Measurements from ENCODE around the gene KCNG4. TPM values are rescaled to one million over a fixed set of nuclear protein-coding genes. Genes with fewer than 3 reads are reported as not detected.

The KCNG4 gene
- total RNA-seq, 3 donors from 2014 or later (not counting 1 experiment from before 2014, with no cell fraction given): not detected

DNA sequence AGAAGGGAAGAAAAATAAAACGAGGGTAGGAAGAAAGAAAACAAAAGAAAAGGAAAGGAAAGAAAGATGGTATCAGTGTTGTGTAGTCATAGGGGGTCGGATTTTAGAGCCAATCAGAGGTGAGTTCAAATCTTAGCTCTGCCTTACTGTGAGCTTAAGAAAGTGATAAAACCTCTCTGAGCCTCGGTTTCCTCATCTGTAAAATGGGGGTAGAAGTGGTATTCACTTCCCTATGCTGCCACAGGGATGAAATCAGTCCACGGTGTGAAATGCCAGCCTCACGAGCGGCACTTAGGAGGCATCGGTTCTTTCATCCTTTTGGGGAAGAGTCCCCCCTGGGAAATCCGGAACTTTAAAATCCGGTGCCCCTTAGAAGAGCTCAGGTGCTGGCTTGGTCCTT lies 6.1 kb downstream of the KCNG4 start:
- no peak overlapping the region for H3K4me3 Mint-ChIP-seq
- 80% methylated on average over 9 of the region's 9 CpGs for WGBS (ENCODE audit: insufficient coverage)

DNA sequence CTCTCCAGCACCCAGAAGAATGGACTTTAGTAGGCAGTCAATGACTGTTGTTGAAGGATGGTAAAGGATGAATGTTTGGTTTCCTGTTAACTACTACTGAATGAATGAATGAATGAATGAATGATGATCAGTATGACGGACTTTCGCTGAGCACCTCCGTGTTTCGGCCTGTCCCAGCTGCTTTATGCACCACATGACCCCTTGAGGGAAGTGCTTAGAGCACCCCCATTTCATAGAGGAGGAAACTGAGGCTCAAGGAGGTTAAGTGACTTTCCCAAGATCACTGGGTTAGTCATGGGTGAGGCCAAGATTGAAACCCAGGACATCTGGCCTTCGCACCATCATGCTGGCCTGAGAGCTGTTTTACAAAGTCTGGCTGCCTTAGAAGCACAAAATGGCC lies 6.8 kb downstream of the KCNG4 start:
- TF ChIP-seq, protein P1, sequence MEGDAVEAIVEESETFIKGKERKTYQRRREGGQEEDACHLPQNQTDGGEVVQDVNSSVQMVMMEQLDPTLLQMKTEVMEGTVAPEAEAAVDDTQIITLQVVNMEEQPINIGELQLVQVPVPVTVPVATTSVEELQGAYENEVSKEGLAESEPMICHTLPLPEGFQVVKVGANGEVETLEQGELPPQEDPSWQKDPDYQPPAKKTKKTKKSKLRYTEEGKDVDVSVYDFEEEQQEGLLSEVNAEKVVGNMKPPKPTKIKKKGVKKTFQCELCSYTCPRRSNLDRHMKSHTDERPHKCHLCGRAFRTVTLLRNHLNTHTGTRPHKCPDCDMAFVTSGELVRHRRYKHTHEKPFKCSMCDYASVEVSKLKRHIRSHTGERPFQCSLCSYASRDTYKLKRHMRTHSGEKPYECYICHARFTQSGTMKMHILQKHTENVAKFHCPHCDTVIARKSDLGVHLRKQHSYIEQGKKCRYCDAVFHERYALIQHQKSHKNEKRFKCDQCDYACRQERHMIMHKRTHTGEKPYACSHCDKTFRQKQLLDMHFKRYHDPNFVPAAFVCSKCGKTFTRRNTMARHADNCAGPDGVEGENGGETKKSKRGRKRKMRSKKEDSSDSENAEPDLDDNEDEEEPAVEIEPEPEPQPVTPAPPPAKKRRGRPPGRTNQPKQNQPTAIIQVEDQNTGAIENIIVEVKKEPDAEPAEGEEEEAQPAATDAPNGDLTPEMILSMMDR (IDR thresholded peaks at IDR 0.05): no peak
- Mint-ChIP-seq H3K27me3 (ENCODE audit: low read depth in 2 of 2) (peaks cover 0 to 6% of the 10 kb centered on the region in 2 donors), H3K4me1 (no peaks in the 10 kb centered on the region), H3K9me3 (no peaks in the 10 kb centered on the region), H3K27ac (no peak overlapping the region), H3K4me3 (no peak overlapping the region), H3K36me3 (no peaks in the 10 kb centered on the region)
- Histone ChIP-seq H3K4me3 (ENCODE audit: low read length) (no peak overlapping the region), H3K9me3 (ENCODE audit: control insufficient read depth, insufficient read depth, low read length) (no peaks in the 10 kb centered on the region), H3K4me1 (ENCODE audit: control insufficient read depth, insufficient read depth, low read length) (no peaks in the 10 kb centered on the region), H3K36me3 (ENCODE audit: control insufficient read depth, insufficient read depth, low read length) (no peaks in the 10 kb centered on the region), H3K27me3 (ENCODE audit: control insufficient read depth, insufficient read depth, low read length) (no peaks in the 10 kb centered on the region), H3K27ac (ENCODE audit: low read length) (no peak overlapping the region)
- ATAC-seq (no peak), DNase-seq (no peak)
- 87% methylated on average over 5 of the region's 5 CpGs for WGBS (ENCODE audit: insufficient coverage)
- intact Hi-C loops (cut with micrococcal nuclease): no loop called here

More for the DNA sequence above, 6.1 kb downstream of the KCNG4 start:
- intact Hi-C loops (cut with micrococcal nuclease): no loop called here
- Histone ChIP-seq H3K9me3 (ENCODE audit: control insufficient read depth, insufficient read depth, low read length) (no peaks in the 10 kb centered on the region), H3K27me3 (ENCODE audit: control insufficient read depth, insufficient read depth, low read length) (no peaks in the 10 kb centered on the region), H3K36me3 (ENCODE audit: control insufficient read depth, insufficient read depth, low read length) (no peaks in the 10 kb centered on the region), H3K4me3 (ENCODE audit: low read length) (no peak overlapping the region), H3K4me1 (ENCODE audit: control insufficient read depth, insufficient read depth, low read length) (no peaks in the 10 kb centered on the region), H3K27ac (ENCODE audit: low read length) (no peak overlapping the region)
- Mint-ChIP-seq H3K4me1 (no peaks in the 10 kb centered on the region), H3K9me3 (no peaks in the 10 kb centered on the region), H3K27ac (no peak overlapping the region), H3K27me3 (ENCODE audit: low read depth in 2 of 2) (peaks cover under 1 to 6% of the 10 kb centered on the region in 2 donors), H3K36me3 (no peaks in the 10 kb centered on the region)
- ATAC-seq: no peak
- DNase-seq: no peak
- TF ChIP-seq, protein P1 (IDR thresholded peaks at IDR 0.05): no peak

- Histone ChIP-seq H3K4me3 (ENCODE audit: low read length) (no peak overlapping the region), H3K4me1 (ENCODE audit: control insufficient read depth, insufficient read depth, low read length) (no peaks in the 10 kb centered on the region), H3K36me3 (ENCODE audit: control insufficient read depth, insufficient read depth, low read length) (no peaks in the 10 kb centered on the region), H3K27ac (ENCODE audit: low read length) (no peak overlapping the region), H3K27me3 (ENCODE audit: control insufficient read depth, insufficient read depth, low read length) (no peaks in the 10 kb centered on the region), H3K9me3 (ENCODE audit: control insufficient read depth, insufficient read depth, low read length) (no peaks in the 10 kb centered on the region)
- Mint-ChIP-seq H3K27me3 (ENCODE audit: low read depth in 2 of 2) (peaks cover 0 to 10% of the 10 kb centered on the region in 2 donors), H3K36me3 (no peaks in the 10 kb centered on the region), H3K27ac (no peak overlapping the region), H3K4me3 (no peak overlapping the region), H3K4me1 (no peaks in the 10 kb centered on the region), H3K9me3 (no peaks in the 10 kb centered on the region)
- intact Hi-C loops (cut with micrococcal nuclease): no loop called here
- 82% methylated on average over 5 of the region's 5 CpGs for WGBS (ENCODE audit: insufficient coverage)
- no peak for ATAC-seq
- DNase-seq: no peak
- TF ChIP-seq, protein P1 (IDR thresholded peaks at IDR 0.05): no peak
Measured at GRCh38 chr16:84232060-84232459, 7.8 kb downstream of the KCNG4 start.

- Mint-ChIP-seq H3K4me1 (no peaks in the 10 kb centered on the region), H3K27me3 (ENCODE audit: low read depth in 2 of 2) (peaks cover 0 to 12% of the 10 kb centered on the region in 2 donors), H3K4me3 (no peak overlapping the region), H3K36me3 (no peaks in the 10 kb centered on the region), H3K27ac (no peak overlapping the region), H3K9me3 (no peaks in the 10 kb centered on the region)
- no peak for ATAC-seq
- intact Hi-C loops (cut with micrococcal nuclease): no loop called here
- no peak overlapping the region for H3K27ac ChIP-seq (ENCODE audit: low read length)
- no peaks in the 10 kb centered on the region for H3K4me1 ChIP-seq (ENCODE audit: control insufficient read depth, insufficient read depth, low read length)
- H3K4me3 ChIP-seq (ENCODE audit: low read length): no peak overlapping the region
- TF ChIP-seq, protein P1 (IDR thresholded peaks at IDR 0.05): no peak
- no peaks in the 10 kb centered on the region for H3K27me3 ChIP-seq (ENCODE audit: control insufficient read depth, insufficient read depth, low read length)
- no peaks in the 10 kb centered on the region for H3K36me3 ChIP-seq (ENCODE audit: control insufficient read depth, insufficient read depth, low read length)
- DNase-seq: no peak
- 92% methylated on average over 11 of the region's 11 CpGs for WGBS (ENCODE audit: insufficient coverage)
- no peaks in the 10 kb centered on the region for H3K9me3 ChIP-seq (ENCODE audit: control insufficient read depth, insufficient read depth, low read length)
Measured at GRCh38 chr16:84229471-84229870, 10.3 kb downstream of the KCNG4 start.

Measured in natural killer cell (primary cell).